NOMO-1 treated with DMSO at 0.1 percent for 48 hours (cell line): ENCODE data around the gene MACROD2.
A peak's percentile ranks its signal among the peaks of the same experiment; 100 is the strongest.

Experiments
- DNase-seq: peaks from one replicate; lab custom pipeline; 2025; ENCODE audit not compliant: unreplicated experiment; lab: John Stamatoyannopoulos, UW

Gene MACROD2

GRCh38 chr20:14925300-14925699 is 930.0 kb downstream of the MACROD2 start:
- DNase-seq: no peak

- peak; percentile 7 for DNase-seq
Measured at GRCh38 chr20:14926436-14926835, 931.1 kb downstream of the MACROD2 start.

DNA sequence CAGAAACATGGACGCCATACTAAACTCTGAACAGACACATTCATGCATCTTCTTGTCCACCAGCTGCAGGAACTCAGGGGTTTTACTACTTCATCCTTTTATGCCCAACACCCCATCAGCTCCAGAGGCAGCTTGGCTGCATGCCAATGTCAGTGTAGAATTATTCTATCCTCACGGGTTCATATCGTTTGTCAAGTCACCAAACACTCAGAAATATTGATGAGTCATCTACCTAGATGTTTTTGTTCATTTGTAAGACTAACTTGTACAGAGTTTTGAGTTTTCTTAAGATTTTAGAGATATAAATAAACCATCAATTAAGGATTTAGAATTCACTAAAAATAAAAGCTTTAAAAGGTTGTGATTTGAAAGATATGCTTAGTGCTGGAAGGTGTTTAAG is 932.8 kb downstream of the MACROD2 start:
- DNase-seq: no peak

DNA sequence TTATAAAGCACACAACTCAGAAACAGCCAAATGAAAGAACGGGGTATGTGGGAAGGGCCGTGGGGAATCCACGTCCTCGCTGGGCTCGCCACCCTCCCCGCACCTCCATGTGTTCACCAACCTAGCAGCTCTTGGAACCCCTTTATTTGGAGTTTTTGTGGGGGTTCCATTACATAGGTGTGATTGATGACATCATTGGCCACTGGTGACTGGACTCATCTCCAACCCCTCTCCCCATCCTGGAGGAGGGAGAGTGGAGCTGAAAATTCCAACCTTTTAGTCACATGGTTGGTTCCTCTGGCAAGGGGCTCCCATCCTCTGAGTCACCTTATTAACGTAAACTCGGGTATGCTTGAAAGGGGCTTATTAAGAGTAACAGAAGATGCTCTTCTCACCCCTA is 934.1 kb downstream of the MACROD2 start:
- no peak for DNase-seq

- no peak for DNase-seq
Measured at GRCh38 chr20:14932040-14932439, 936.7 kb downstream of the MACROD2 start.

DNA sequence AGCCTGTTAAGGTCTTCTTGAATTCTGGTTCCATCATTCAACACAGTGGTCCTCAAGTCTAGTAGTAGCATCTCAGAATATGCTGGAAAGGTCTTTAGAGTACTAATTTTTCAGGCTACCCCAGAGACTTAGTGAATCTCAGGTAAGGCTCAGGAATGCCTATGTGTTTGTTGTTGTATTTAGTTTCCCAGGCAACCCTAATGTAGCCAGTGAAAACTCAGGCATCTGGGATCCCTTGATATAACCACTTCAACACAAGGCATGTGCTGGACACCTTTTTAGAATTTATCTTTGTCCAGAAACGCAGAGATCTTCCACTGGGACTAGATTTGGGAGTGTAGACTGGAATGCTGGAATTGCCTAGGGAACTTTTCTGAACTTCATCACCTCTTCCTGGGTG is 940.0 kb downstream of the MACROD2 start:
- DNase-seq: no peak

DNA sequence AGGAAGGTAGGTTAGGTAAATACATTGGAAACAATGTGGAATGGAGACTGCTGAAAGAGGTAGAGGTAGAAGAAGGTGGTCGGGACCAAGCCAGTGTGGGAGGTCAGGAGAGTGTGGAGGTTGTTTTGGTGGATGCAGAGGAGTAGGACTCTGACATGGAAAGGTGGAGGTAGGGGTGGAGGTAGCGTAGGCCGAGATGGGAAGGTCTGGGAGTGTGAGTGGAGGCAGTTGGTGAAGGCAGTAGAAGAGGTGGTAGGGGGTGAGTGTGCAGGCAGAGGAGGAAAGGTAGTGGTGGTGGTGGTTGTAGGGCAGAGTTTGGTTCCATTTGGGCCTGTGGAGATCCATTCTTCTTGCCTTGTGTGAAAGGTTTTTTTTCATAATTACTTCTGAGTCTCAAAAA is 941.7 kb downstream of the MACROD2 start:
- no peak for DNase-seq

DNA sequence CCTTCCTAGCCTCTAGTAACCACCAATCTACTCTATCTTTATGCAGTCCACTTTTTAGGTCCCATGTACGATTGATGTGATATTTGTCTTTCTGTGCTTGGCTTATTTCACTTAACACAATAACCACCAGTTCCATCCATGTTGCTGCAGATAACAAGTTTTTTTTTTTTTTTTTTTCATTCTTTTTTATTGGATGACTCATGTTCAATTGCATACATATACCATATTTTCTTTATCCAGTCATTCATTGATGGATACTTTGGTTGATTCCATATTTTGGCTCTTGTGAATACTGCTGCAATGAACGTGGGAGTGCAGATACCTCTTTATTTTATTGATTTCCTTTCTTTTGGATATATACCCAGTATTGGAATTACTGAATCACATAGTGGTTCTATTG is 942.5 kb downstream of the MACROD2 start:
- DNase-seq: no peak

DNA sequence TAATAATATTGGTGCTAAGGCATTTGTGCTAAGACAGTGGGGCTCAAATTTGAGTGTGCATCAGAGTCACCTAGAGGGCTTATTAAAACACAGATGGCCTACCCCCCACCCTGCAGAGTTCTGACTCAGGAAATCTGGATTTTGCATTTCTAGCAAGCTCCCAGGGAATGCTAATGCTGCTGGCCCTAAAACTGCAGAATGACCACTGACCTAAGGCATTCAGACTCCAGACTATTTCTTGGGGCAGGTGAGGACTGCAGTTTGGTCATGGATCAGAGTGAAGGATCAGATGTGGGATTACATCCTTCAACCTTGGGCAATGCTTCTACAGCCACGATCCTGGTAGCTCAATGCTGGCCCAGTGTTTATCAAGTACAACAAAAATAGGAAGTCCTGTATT is 952.2 kb downstream of the MACROD2 start:
- DNase-seq: no peak

DNA sequence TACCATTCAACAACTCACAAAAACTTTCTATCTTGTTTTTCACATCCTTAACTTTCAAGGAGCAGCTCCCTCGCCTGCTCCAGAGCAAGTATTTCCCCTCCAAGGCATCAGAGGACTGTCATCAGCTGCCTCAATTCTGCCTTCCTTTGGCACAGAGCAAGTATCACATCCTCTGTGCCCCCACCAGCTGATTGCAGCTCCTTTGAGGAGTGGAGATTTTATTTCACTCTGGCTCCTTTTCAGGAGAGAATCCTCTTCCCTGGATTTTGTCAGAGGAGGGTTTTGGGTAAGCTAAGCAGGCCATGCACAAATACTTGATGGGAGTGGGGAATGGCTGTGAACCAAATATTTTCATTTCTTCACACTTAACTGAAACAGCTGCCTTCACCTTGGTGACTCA is 952.6 kb downstream of the MACROD2 start:
- no peak for DNase-seq

GRCh38 chr20:14948416-14948815 is 953.1 kb downstream of the MACROD2 start:
- no peak for DNase-seq

- no peak for DNase-seq
Measured at GRCh38 chr20:14950633-14951032, 955.3 kb downstream of the MACROD2 start.

DNA sequence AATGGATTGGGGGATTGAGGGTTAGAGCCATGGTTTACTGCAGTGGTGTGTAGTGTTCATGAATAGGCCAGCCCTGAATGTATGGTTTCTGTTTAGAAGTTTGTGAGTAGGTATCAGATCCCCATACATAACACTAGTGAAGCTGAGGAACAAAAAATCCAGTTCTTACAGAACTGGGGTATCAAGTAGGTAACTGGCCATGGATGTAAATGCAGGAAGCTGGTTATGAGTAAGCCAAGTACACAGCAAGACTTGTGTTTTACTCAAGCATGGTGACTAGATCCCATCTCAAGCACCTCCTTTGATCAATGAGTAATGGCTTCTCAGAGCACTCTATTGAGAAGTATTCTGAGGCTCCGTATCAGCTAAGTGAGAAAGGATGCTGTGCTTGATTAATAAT is 955.8 kb downstream of the MACROD2 start:
- no peak for DNase-seq

DNA sequence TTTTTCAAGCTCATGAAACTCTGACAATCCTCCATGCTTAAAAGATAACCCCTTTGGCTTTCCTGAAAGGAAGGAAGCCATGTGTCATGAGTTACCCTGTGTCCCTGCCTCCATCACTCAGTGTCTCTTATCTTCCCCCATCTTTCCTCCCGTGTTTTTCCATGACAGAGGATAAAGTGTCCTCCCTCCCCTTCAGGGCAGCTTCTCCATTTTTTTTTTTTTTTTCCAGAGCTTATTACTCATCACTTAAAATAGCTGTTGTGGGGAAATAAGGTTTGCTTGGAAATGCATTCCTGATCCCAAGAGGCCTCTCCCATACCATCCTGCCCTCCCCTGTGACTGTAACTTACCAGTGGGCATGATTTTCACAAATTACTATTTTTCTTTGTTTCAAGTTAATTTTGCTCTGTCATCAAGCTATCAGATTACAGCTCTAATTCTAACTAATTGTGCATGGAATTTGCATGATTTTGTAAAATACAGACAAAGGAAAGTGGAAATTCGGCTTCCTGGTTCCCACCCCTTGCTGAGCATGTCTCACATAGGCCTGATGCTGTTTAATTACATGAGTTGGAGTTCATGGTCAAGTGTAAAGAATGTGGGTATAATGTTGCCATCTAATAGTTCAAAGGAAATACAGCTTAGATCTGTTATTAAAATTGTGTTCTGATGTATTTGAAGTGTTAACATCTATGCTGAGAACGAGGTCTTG is 956.5 kb downstream of the MACROD2 start:
- DNase-seq: no peak

DNA sequence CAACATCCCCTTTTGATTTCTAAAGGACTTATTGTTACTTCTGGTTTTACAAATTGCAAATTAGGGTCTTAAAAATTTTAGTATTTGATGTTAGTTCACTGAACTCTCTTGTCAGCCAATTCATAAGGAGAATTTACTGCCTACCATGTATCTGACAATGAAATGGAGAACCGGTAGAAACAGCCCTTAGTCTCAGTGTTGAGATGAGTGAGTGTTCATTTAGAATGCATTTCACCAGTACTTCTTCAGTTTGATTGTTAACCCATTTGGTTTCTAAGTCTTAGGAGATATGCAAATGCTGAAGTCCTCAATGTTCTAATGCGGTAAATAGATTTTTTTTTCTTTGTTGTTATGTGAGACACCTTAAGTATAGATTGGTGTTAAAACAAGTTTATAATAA is 958.4 kb downstream of the MACROD2 start:
- DNase-seq: peak; percentile 46

- peak; percentile 59 for DNase-seq
Measured at GRCh38 chr20:14955399-14955798, 960.1 kb downstream of the MACROD2 start.

- DNase-seq: no peak
Measured at GRCh38 chr20:14956026-14956425, 960.7 kb downstream of the MACROD2 start.

DNA sequence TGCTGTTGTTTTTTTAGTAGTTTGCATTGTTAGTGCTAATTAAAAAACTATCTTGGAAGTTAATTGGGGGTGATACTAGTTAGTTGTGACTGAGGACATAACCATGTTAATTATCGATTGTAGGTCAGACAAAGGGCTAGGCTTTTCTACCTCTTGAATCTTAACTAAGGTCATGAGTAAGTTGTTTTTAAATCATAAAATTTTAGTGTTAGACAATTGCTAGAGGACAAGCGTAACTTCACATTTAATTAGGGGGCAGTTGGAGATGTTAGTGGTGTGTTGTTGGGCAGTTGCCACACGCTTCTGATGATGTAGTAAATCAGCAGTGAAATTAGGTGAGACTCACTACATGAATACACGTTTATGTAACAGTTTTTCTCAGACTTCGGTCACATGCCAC is 961.2 kb downstream of the MACROD2 start:
- no peak for DNase-seq

GRCh38 chr20:14957402-14957801 is 962.1 kb downstream of the MACROD2 start:
- DNase-seq: no peak

DNA sequence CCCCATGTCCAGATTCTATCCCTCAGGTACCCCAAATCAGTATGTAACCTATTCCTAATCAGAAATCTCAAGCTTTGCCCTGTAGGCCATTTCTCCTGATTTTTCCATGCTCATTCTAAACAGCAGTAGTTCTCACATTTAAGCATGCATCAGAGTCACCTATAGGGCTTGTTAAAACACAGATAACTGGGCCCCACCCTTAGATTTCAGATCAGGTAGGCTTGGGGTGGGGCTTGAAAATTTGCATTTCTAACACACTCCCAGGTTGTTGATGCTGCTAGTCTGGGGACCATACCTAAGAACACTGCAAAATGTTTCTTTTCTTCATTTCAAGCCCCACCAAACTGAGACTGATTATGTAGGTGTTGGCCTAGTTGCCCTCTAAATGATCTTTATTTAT is 963.3 kb downstream of the MACROD2 start:
- DNase-seq: no peak

DNA sequence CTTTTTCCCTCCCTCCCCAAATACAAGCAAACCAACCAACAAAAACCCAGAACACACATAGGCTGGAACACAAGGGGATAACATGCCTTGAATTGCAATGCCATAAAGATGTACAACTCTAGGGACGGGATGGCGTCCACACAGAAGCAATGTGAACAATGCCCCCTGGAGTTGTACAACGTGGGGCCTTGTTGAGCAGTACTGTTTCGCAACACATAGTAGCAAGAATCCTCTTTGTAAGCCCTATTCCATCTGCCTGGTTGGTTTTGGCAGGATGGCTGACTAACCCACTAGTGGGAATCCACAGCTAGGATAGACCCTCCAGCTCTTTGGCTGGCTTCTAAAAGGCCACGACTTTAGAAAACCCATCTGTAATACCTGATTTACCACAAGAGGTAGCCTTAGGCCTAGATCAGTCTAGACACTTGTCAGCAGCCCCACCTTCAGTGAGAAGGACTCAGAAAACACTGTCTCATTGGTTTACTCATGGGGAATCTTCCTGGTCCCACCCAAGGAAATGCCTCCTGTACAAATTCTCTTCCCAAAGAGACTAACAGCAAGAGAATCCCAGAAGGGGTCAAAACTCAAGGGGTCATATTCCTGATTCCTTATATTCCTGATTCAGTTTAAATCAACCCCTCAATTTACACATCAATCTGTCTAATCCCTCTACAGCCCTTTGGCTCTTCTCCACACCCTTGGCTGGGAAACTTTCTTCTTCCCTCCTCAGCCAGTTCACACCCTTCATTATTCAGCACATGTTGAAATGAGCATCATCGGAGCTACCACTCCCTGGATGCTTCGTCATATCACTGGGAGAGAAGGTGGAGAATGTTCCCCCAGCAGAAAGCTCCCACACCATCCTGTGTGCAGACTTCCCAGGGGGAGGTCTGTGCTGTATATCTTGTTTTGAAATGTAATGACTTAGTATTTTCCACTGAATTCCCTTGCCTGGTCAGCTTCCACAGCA is 964.5 kb downstream of the MACROD2 start:
- DNase-seq: no peak

GRCh38 chr20:14960831-14961230 is 965.5 kb downstream of the MACROD2 start:
- no peak for DNase-seq
